ENCODE measurements around the gene ZNF326. TPM values are rescaled to one million over a fixed set of nuclear protein-coding genes. Genes with fewer than 3 reads are reported as not detected.

Gene ZNF326
- total and polyA plus RNA-seq, 2 of the 8 experiments (the other 6 are each of a cell fraction or from before 2014, with no cell fraction given), result 12.2 to 30.6 TPM

GRCh38 chr1:90074137-90074536 lies 79.2 kb downstream of the ZNF326 start (continued):
- TF ChIP-seq CTCF (IDR thresholded peaks at IDR 0.05; ENCODE audit: control extremely low read depth in 1 of 3, insufficient read depth in 1 of 3, low read depth in 1 of 3, low read length in 3 of 3), result no peak
- TF ChIP-seq SP1 (IDR thresholded peaks at IDR 0.05; ENCODE audit: low read depth, low read length), result no peak
- no peak for TF ChIP-seq EGR1 (IDR thresholded peaks at IDR 0.05; ENCODE audit: borderline replicate concordance, low read depth, low read length)

All from H1 (cell line).